Stomach (tissue), 4 donors: ENCODE measurements around the gene CUL4B.

ENCODE experiments used
- CTCF ChIP-seq, 7 experiments: fragments of 450-650 bp in 4 of 7; fragments of 200-600 bp in 3 of 7; sonication (generic) in 3 of 7; IDR thresholded peaks; one replicate each; pipeline ENCODE4 v1.5.1; 2016 to 2019; ENCODE audit warnings: antibody characterized with exemption in 7 of 7, control low read depth in 2 of 7, mild to moderate bottlenecking in 1 of 7
- POLR2A ChIP-seq, 4 donors: fragments of 450-650 bp; IDR thresholded peaks; one replicate each; pipeline ENCODE4 v1.6.1; 2016; ENCODE audit warnings: antibody characterized with exemption in 4 of 4, control low read depth in 2 of 4, mild to moderate bottlenecking in 1 of 4, moderate library complexity in 1 of 4
- POLR2AphosphoS5 ChIP-seq, 3 donors: sonication (generic); formaldehyde crosslinking; IDR thresholded peaks; one replicate each; pipeline ENCODE4 v1.6.1; 2016; ENCODE audit warnings: antibody characterized with exemption in 3 of 3

- TF ChIP-seq CTCF (IDR thresholded peaks at IDR 0.05) (no peak), POLR2A (IDR thresholded peaks at IDR 0.05) (no peak), POLR2AphosphoS5 (IDR thresholded peaks at IDR 0.05) (no peak)
Measured at GRCh38 chrX:120556251-120556650, 4.5 kb downstream of the CUL4B start.
